ENCODE data around the gene MTA3.
"Not testable (repeated sequence)": the region's sequence is repeated elsewhere in the genome, so short reads cannot be mapped to it uniquely, and the experiment has no call there.

Gene MTA3

DNA sequence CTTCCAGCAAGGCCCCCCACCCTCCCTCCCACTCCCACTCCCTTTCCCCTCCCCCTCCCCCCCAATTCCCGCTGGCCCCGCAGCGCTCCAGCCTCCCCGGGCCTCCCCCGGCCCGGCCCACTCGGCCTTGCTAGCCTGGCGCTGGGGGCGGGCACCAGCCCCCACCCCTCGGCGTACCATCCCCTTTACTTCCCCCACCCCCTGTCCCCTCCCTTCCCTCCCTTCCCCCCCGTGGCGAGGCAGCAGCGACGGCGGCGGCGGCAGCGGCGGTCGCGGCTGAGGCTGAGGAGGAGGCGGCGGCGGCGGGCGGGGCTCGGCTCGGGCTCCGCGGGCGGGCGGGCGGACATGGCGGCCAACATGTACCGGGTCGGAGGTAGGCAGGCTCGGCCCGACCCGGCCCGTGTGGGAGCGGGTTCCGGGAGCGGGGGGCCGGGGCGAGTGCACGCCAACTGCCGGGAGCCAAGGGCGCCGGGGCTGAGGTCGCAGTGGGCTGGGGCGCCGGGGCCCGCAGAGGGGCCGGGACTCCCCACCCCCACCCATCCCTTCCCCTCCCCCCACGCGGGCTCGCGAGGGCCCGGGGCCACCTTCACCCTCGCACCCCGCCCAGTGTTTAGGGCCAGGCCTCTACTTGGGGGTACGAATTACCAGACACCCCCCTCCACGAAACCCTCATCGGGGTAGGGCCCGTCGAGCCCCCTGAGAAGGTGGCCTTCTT is at the start of gene MTA3:
MTA3 (plus strand) TSS at position 232 of the 715 bp plus-strand sequence; CDS start at position 346, 114 bp downstream.
- DNase-seq = peak; percentile 22

DNA sequence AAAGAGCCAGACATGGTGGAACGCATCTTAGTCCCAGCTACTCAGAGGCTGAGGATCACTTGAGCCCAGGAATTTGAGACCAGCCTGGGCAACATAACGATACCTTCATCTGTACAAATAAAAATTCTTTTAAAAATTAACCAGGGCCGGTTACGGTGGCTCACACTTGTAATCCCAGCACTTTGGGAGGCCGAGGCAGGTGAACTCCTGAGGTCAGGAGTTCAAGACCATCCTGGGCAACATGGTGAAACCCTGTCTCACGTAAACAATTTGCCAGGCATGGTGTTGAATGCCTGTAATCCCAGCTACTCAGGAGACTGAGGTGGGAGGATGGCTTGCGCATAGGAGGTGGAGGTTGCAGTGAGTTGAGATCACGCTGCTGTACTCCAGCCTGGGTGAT is 48.8 kb upstream of the MTA3 start:
- DNase-seq = no peak

DNA sequence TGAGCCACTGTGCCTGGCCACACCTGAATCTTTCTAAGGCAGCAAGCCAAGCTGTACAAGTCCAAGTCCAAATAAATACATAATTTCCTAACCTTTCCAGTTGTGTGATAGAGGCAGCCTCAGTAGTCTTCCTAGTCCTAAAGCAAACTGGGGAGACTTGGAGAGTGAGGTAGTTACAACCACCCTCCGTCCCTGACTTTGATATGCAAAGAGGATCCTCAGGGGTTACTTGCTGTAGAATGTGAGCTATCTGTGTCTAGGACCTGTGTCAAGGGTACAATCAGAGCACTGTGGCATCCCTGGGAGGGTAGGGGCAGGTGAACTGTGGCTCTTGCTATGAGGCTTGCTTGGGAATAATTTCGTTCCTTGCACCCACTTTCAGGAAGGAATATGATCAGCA is 46.4 kb upstream of the MTA3 start:
- no peak for DNase-seq

DNA sequence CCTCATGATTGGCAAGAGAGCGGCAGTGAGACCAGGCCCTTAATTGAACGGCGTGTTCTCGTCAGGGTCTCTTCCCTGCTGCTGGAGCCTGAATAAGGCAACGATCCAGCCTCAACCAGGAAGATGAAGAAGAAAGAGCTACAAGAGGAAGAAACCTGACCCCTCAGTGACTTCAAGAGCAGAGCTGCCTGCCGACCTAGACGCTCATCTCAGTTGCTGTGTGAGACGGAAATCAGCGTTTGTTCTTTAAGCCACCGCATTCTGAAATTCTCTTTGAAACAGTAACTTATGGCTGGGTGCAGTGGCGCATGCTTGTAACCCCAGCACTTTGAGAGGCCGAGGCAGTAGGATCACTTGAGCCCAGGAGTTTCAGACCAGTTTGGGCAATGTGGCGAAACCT is 45.1 kb upstream of the MTA3 start:
- DNase-seq = peak; percentile 73

DNA sequence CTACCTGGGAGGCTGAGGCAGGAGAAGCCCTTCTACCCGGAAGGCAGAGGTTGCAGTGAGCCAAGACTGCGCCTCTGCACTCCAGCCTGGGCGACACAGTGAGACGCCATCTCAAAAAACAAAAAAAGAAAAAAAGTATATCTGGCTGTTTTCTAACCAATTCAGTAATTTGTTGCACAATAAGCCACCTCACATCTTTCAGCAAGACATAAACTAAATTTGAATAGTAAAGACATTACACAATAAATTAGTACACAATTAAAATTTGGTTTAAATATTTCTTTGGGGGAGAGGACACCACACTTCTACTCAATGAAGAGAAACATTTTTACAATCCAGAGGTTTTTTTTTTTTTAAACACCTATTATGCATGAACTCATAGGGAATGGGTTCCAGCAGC is 36.0 kb upstream of the MTA3 start:
- DNase-seq = no peak

DNA sequence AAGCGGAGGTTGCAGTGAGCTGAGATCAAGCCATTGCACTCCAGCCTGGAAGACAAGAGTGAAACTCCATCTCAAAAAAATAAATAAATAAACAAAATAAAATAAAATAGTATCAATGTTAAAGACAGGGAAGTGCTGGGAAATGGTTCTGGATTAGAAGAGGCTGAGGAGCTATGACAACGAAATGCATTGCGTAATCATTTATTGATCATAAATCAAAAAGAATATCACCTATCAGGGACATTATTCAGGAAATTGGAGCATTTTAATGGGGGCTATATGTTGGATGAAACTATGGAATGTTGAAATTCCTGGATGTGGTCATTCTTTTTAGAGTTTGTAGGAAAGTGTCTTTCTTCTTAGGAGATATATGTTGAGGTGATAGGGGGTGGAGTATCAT is 30.9 kb upstream of the MTA3 start:
- no peak for DNase-seq

DNA sequence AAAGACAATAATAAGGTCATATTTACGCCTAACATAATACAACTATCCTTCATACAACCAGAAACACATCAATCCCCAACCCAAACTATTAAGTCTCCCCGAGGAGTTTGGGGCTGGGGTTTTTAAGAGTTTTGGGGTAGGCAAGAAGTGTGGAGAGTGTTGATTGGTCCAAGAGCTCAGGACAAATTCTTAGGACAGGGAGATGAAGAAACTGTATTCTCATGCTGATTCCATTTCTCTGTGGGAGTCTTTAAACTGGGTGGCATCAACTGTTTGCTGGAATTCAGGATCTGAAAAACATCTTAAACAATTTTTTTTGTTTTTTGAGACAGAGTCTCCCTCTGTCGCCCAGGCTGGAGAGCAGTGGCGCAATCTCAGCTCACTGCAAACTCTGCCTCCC is 25.6 kb upstream of the MTA3 start:
- no peak for DNase-seq

DNA sequence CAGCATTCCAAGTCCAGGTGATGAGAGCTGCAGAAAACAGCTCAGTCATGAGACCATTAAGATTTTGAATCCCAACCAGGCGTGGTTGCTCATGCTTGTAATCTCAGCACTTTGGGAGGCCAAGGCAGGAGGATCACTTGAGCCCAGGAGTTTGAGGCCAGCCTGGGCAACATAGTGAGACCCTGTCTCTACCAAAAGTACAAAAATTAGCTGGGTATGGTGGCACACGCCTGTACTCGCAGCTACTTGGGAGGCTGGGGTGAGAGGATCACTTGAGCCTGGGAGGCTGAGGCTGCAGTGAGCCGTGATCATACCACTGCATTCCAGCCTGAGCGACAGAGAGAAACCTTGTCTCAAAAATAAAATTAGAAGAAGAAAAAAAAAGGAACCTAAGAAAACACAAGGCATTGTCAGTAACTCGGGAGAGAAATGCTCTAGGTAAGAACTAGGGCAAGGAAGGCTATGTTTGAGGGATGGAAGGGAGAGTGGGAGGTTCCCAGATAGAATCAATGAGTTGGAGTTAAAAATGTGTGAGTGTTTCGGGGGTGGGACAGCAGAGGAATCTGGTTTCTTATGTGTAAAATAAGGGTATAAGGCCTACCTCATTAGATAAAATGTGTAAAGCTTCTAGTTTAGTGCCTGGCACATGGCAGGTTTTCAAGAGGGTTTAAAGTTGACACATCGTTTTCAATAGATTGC is 23.3 kb upstream of the MTA3 start:
- DNase-seq = no peak

DNA sequence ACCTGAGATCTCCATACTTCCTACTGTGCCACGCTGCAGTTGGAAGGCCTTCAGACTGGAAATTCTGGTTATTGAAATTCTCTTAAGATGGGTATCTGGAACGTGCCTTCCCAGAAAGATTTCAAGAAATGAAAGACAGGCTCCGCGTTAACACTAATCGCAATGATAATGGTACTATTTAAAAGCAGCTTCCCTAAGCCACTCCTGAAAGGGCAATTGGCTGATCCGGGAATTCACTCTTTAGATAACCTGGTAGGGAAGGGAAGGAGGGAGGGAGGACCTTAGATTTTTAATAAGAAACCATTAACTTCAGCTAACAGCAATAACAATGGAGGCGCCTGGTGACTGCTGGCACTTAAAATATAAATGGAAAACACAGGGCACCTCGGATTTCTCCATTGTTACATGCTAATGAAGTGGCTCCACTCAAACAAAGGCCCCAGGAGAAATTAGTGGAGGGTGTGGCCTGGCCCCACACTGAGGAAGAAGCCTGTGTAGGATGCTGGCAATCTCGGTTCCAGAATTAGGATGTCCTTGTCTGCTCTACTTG is 22.5 kb upstream of the MTA3 start:
- DNase-seq = no peak

DNA sequence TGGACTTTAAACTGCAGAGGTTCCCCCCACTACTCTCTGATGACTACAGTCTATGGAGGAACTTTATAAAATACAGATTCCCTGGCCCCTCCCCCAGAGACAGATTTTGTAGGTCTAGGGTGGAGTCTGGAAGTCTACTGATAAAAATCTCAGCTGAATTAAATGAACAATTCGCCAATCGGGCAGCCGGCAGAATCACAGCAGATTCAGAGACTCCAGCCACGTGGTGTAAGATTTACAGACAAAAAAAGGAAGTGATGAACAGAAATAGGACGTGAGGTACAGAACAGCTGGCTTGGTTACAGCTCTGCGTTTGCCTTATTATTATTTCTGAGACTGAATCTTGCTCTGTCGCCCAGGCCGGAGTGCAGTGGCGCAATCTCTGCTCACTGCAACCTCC is 21.4 kb upstream of the MTA3 start:
- no peak for DNase-seq

DNA sequence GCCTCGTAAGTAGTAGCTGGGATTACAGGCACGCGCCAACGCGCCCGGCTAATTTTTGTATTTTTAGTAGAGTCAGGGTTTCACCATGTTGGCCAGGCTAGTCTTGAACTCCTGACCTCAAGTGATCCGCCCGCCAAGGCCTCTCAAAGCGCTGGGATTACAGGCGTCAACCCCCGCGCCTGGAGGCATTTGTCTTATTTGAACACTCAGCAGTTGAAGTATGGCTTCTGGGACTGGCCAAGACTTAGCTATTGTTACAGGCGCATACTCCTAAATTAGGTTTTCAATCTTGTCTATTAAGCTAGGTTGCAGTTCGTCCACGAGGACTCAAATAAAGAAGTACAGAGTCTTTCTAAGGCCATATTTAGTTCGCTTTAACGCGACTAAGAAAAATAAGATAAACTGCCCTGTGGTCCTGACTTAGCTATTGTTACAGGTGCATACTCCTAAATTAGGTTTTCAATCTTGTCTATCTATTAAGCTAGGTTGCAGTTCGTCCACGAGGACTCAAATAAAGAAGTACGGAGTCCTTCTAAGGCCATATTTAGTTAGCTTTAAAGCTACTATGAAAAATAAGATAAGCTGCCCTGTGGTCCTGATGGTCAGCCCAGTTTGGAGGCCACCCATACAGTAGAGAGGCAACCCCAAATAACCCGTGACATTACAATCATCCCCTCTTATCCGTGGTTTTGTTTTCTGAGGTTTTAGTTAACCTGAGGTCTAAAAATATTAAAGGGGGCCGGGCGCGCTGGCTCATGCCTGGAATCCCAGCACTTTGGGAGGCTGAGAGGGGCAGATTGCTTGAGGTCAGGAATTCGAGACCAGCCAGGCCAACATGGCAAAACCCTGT is 20.8 kb upstream of the MTA3 start:
- DNase-seq = no peak

DNA sequence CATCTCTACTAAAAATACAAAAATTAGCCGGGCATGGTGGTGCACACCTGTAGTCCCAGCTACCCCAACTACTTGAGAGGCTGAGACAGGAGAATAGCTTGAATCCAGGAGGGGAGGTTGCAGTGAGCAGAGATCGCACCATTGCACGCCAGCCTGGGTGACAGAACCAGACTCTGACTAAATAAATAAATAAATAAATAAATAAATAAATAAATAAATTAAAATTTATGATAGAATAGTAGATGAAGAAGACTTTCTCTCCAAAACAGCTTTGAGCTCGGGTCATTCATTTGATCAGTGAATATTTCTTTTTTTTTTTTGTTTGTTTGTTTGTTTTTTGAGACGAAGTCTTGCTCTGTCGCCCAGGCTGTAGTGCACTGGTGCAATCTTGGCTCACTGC is 17.6 kb upstream of the MTA3 start:
- DNase-seq = no peak

DNA sequence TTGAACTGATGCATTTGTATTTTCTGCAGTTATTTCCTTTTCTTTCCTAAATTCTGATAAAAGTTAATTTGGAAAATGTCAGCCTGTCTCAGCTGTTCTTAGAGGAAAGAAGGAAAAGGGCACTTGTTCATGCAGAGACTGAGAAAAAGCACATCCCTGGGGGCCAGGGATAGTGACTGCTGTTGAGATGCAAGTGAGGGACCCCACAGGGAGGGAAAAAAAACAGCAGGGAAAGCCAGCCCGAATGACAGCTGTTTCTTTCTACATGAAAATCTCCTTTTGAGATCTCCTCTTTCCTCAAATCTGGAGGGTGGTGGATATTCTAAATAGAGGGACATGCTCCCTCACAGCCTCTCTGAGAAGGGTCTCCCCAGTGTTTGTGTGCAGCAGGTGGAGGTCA is 14.0 kb upstream of the MTA3 start:
- DNase-seq = no peak

DNA sequence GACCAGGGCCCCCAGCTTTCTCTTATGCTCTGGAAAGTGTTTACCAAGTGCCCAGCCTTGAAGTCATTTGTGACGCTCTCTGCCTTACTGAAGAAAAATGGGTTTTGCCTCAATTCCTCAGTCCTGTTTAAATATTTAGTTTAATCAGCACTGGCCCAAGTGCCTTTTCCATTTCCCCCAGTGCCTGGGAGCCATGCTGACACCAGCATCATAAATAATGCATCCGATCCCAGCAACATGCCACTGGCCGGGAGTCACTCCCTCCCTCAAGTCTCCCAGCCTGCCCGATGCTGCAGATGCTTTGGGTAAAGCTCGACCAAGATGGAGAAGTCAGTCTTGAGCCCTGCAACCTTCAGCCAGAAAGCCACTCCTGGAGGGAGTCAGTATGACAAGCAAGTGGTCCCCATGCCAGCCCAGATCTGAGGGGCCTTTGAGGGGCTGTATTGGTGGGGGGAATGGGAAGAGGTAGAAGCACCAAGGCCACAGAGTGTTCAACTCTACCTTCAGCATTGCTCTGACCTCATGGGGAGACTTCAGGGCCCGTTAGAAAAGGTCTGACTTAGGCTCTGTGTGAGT is 12.0 kb upstream of the MTA3 start:
- no peak for DNase-seq

DNA sequence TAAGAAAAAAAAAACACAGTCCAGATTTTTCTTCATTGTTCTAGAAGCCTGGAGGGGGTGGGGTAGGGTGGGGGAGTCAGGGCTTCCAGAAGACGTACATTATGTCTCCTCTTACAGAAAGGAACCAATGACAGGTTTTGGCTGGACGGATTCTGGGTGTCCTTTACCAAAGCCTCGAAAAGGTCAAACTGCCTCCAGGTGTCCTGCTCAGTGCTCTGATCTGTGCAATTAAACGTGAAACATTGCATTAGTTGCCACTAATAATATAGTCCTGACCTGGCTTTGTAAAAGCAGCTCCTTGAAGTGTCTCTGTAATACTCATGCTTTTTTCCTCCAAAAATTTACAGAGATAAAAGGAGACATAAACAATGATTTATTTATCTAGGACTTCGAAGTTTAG is 11.1 kb upstream of the MTA3 start:
- DNase-seq = no peak

DNA sequence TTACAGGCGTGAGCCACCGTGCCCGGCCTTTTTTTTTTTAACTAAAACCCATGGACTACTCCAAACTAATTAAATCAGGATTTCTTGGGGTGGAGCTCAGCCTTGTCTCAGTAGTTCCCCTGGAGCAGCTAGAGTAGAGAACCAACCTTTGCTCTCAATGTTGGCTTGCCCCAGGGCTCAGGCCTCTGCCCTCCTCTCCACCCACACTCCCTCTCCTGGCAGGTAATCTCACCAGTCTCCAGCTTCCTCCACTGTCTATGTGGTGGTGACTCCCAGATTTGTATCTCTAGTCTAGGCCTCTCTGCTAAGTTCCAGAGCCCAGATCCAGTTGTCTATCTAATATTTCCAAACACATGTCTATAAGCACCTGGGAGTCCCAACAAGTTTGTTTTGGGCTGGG is 9.6 kb upstream of the MTA3 start:
- no peak for DNase-seq

DNA sequence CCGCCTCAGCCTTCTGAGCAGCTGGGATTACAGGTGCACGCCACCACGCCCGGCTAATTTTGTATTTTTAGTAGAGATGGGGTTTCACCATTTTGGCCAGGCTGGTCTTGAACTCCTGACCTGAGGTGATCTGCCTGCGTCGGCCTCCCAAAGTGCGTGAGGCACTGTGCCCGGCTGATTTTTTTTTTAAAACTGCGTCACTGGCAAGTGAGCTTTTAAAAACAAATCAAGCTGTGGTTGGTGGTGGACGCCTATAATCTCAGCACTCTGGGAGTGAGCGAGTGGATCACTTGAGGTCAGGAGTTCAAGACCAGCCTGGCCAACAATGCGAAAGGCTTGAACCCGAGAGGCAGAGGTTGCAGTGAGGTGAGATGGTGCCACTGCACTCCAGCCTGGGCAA is 8.3 kb upstream of the MTA3 start:
- not testable (repeated sequence) for DNase-seq

DNA sequence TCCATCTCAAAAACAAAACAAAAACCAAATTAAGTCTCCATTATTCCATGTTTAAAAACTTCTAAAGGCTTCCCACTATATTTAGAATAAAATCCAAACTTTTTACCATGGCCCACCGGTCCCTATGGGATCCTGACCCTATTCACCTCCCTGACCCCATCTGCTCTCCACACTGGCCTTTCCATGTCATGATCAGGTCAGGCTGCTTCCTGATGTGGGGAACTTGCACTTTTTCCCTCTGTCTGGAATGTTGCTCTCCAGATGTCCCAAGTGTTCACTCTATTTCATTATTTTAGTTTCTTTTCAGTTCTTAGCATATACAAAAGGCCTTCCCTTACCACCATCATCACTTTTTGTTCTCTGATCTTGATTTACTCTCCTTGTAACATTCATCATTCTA is 7.5 kb upstream of the MTA3 start:
- no peak for DNase-seq

DNA sequence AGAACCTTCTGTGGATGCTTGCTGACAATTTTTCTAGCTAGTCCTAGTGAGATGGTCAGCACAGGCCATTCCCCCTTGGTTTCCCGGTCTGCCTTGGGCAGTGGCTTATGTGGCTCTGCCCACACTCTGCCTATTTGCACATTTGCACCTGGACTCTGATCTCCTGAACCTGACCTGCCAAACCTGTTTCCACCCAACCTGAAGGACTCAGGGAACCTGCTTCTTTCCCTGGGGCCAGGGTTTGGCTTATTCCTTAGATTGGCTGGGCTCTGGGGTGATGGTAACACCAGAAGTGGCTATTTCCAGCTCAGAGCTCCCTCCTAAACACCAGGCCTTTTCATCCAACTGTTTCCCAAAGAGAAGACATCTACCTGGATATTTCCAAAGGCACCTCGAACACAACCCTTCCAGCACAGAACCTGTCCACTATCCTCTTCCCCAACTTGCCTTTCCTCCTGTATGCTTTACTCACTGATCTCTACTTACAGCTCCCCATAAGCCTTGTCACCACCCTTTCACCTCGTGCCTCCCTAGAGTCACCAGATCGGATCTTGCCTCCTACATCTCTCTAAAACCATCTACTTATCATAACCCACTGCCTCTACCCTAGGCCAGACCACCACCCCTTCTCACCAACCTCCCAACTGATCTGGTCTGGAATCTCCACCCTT is 5.8 kb upstream of the MTA3 start:
- no peak for DNase-seq

DNA sequence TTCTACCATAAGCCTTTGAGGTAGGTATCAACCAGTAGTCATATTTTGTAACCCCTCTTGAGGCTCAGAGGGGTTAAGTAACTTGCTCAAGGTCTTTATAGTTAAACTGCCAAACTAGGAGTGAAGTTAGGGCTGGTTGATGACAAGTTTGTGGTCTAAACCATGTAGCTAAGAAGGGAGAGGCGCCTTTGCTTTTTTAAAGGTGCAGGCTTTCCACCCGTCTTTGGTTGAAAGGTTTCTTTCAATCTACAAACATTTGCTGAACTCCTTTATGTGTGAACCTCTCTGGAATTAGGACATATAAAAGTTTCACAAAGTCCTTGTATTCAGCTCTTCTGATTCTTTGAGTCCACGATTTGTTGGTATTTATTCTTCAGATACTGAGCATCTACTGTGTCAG is 2.4 kb upstream of the MTA3 start:
- no peak for DNase-seq

DNA sequence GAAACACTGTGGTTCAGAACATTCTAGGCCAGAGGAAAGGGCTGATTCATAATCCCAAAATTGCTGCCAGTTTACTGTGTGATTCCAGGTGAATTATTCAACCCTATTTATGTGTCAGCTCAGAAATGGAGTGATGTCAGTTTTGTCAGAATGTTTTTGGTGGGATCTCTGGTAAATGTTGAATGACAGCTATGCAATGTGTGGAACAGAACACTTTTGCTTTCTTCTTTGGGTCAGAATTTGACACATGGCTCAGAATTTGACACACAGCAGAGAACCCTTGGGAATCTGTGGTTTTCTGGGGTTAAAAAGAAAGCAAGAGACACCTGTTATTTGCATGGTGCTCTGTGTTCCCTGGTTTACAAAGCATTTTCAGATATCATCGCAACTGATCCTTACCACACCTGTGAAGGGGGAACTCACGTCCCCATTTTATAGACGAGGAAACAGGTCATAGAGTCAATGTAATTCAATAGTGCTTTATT is 1.6 kb upstream of the MTA3 start:
- DNase-seq = no peak

DNA sequence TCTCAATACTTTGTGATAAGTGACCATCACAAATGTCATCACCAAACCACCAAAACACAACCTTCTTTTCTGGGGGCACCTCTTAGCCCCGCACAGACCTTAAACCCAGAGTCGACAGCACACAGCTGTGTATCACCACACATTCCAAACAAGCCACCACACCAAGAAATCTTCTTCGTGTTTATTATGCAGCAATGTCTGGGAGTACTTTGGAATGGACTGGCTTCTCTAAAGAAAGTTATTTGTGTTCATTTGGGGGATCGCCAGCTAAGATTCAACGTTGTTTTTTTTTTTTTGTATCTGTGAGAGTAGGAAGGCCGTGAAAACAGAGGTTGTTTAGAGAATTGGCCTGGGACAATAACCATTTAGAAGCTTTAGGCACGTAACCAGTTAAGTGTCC is 1.1 kb upstream of the MTA3 start:
- no peak for DNase-seq

Measured in DMS79 treated with DMSO at 0.1 percent for 48 hours (cell line).